Measurements from ENCODE around the gene VPS35L.

GRCh38 chr16:19525385-19525723, 30.1 kb upstream of the VPS35L start:
- TF ChIP-seq ZNF274 (IDR thresholded peaks at IDR 0.05; ENCODE audit: low read depth, low read length) (no peak), SUZ12 (IDR thresholded peaks at IDR 0.05; ENCODE audit: extremely low read depth, insufficient read depth, insufficient read length) (no peak), YY1 (IDR thresholded peaks at IDR 0.05; ENCODE audit: insufficient read depth, insufficient read length) (no peak)
